Endothelial cell of umbilical vein (primary cell): Measurements from ENCODE around the gene SERPINA9. TPM values are rescaled to one million over a fixed set of nuclear protein-coding genes. Genes with fewer than 3 reads are reported as not detected.

ENCODE experiments used
- BruUV-seq: library from RNA; stranded (reverse); fragments of 400-500 nt; replicated peaks from 2 replicates; lab custom pipeline; 2021; lab: Mats Ljungman, UMichigan
- CTCF ChIA-PET: fragments of 300-600, 350-600 bp; sonication (Branson Sonifier 250); formaldehyde crosslinking; loops from one replicate; lab custom pipeline; 2021; ENCODE audit warnings: antibody characterized with exemption, inconsistent platforms; lab: Charles Lee
- POLR2A ChIA-PET: fragments of 300-600, 350-600 bp; sonication (Branson Sonifier 250); formaldehyde crosslinking; loops from one replicate; lab custom pipeline; 2021; ENCODE audit warnings: antibody characterized with exemption, inconsistent platforms; lab: Charles Lee
- DNase-seq: peaks from one replicate; pipeline ENCODE4 v3.0.0-alpha.2; 2011; ENCODE audit warnings: low read depth, low spot score
- FAIRE-seq: peaks from 2 replicates; lab custom pipeline; 2011; peaks lifted over from hg19 to GRCh38; lab: Jason Lieb, UNC
- H2AFZ ChIP-seq: 2 replicates; pipeline ENCODE4 v1.6.0; 2012; ENCODE audit warnings: low read depth, low read length, control low read depth, inconsistent platforms
- H3K27ac ChIP-seq: 2 replicates; pipeline ENCODE4 v1.5.1; 2011; ENCODE audit warnings: low read depth, mild to moderate bottlenecking, control low read depth, low read length, moderate library complexity; ENCODE audit not compliant: insufficient read depth
- H3K27me3 ChIP-seq, 2 experiments: 2 replicates each; pipeline versions ENCODE4 v1.6.0 to v1.6.1; 2011; ENCODE audit warnings: low read length in 2 of 2, mixed read lengths in 1 of 2; ENCODE audit not compliant: control insufficient read depth in 2 of 2, insufficient read depth in 2 of 2
- H3K36me3 ChIP-seq, 2 experiments: 2 replicates in 1 of 2; 3 replicates in 1 of 2; pipeline ENCODE4 v1.5.1; 2011; ENCODE audit warnings: low read length in 2 of 2, mild to moderate bottlenecking in 1 of 2, moderate library complexity in 1 of 2; ENCODE audit not compliant: control insufficient read depth in 2 of 2, insufficient read depth in 2 of 2; ENCODE audit errors: extremely low read depth in 1 of 2
- H3K4me1 ChIP-seq: 3 replicates; pipeline ENCODE4 v1.5.1; 2011; ENCODE audit warnings: mild to moderate bottlenecking, low read length; ENCODE audit not compliant: control insufficient read depth, insufficient read depth; ENCODE audit errors: extremely low read depth
- H3K4me2 ChIP-seq: 2 replicates; pipeline ENCODE4 v1.6.1; 2011; ENCODE audit warnings: low read length, control low read depth, mixed read lengths; ENCODE audit not compliant: insufficient read depth
- H3K4me3 ChIP-seq, 3 experiments: fragments of 200-600 bp in 1 of 3; sonication (generic), shearing (Covaris generic) in 1 of 3; replicated peaks in 1 of 3; 2 replicates each; pipeline ENCODE4 v1.5.1; 2011 to 2016; ENCODE audit warnings: control low read depth in 3 of 3, low read length in 3 of 3, mild to moderate bottlenecking in 2 of 3, inconsistent platforms in 1 of 3, low read depth in 1 of 3, moderate library complexity in 1 of 3; ENCODE audit not compliant: insufficient read depth in 1 of 3
- H3K79me2 ChIP-seq: 2 replicates; pipeline ENCODE4 v1.6.0; 2012; ENCODE audit warnings: low read length, inconsistent platforms; ENCODE audit not compliant: control insufficient read depth, insufficient read depth
- H3K9ac ChIP-seq: replicated peaks from 2 replicates; pipeline ENCODE3; 2011; ENCODE audit warnings: low read length, control low read depth; ENCODE audit not compliant: insufficient read depth; ENCODE audit errors: extremely low read depth
- H3K9me1 ChIP-seq: replicated peaks from 3 replicates; pipeline ENCODE4 v1.6.0; 2011; ENCODE audit warnings: mild to moderate bottlenecking, low read length; ENCODE audit not compliant: control insufficient read depth, insufficient read depth; ENCODE audit errors: extremely low read depth
- H3K9me3 ChIP-seq: replicated peaks from 2 replicates; pipeline ENCODE4 v1.5.1; 2012; ENCODE audit warnings: low read length, inconsistent platforms; ENCODE audit not compliant: control insufficient read depth, insufficient read depth
- H4K20me1 ChIP-seq: replicated peaks from 2 replicates; pipeline ENCODE3; 2011; ENCODE audit warnings: mild to moderate bottlenecking, low read length; ENCODE audit not compliant: control insufficient read depth, insufficient read depth; ENCODE audit errors: extremely low read depth
- EZH2 ChIP-seq: IDR thresholded peaks from 2 replicates; pipeline ENCODE4 v1.6.1; 2012; ENCODE audit warnings: borderline replicate concordance, low read depth, mild to moderate bottlenecking, moderate library complexity, low read length, inconsistent platforms; ENCODE audit not compliant: severe bottlenecking
- GATA2 ChIP-seq: IDR thresholded peaks from 2 replicates; pipeline ENCODE4 v1.7.0; 2011; ENCODE audit warnings: low read depth, mild to moderate bottlenecking, moderate library complexity, mixed read lengths, low read length; ENCODE audit not compliant: insufficient read length, insufficient read depth
- MYC ChIP-seq: IDR thresholded peaks from one replicate; pipeline ENCODE4 v1.6.1; 2011; ENCODE audit warnings: mild to moderate bottlenecking, low read depth, low read length
- POLR2A ChIP-seq: IDR thresholded peaks from 2 replicates; pipeline ENCODE4 v1.6.1; 2012; ENCODE audit warnings: low read depth, mild to moderate bottlenecking, control low read depth, low read length
- dilution Hi-C: fragments of 300-500 bp; cut with MboI; formaldehyde crosslinking; loops from one replicate; pipeline ENCODE4 v1.15.0; 2019; ENCODE audit warnings: low sequenced_read_pairs; ENCODE audit not compliant: extremely low pct_ligation_motif_present
- intact Hi-C: fragments of 100-400 bp; cut with micrococcal nuclease; formaldehyde crosslinking; loops from one replicate; pipeline ENCODE4 v1.10.0; 2022
- polyA plus RNA-seq, 4 experiments: library from polyadenylated mRNA; depleted of rRNA in 3 of 4; stranded (reverse) in 3 of 4; unstranded in 1 of 4; fragments of >200 nt; gene quantifications; 2 replicates each; pipeline versions ENCODE4 v1.2.1 to v1.2.3, GENCODE V29; 2011 to 2012; ENCODE audit warnings: missing spikeins in 1 of 4
- total RNA-seq: library from RNA; stranded (reverse); gene quantifications from 2 replicates; pipeline ENCODE4 v1.2.3, GENCODE V29; 2021
- TF ChIP-seq, protein P1 (sequence below): IDR thresholded peaks from 2 replicates; pipeline ENCODE4 v1.6.1; 2011; ENCODE audit not compliant: insufficient read depth, insufficient read length
- TF ChIP-seq, protein P2 (sequence below), 2 donors: IDR thresholded peaks; 1 replicate in 1 of 2; 2 replicates in 1 of 2; pipeline ENCODE4 v1.5.1; 2011; ENCODE audit warnings: low read length in 2 of 2, mild to moderate bottlenecking in 2 of 2, moderate library complexity in 2 of 2, control low read depth in 1 of 2, inconsistent platforms in 1 of 2, low read depth in 1 of 2; ENCODE audit not compliant: insufficient read depth in 1 of 2; ENCODE audit errors: extremely low read depth in 1 of 2

The SERPINA9 gene
- total and polyA plus RNA-seq, 2 donors (not counting 3 experiments of a cell fraction or from before 2014, with no cell fraction given): not detected

DNA sequence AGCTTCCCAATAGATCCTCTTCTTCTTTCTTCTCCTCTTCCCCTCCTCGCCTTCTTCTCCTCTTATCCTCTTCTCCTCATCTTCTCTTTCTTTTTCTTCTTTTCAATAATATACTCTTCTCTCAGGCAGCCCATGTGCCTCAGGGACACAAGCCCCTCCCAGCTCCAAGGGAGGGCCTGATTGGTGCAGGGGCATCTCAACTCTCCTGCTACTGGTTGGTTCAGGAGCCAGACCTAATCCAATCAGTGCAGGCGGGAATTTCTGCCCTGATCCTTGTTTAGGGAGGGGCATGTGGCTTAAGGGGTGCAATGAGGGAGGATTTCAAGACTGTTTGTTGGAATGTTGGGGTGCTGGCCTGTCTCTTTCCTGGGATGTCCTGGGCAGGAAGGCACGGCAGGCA lies 24.3 kb upstream of the SERPINA9 start:
- dilution Hi-C loops (no loop called here), intact Hi-C loops (no loop called here)
- no peak overlapping the region for H2AFZ ChIP-seq
- peaks cover under 1% of the 10 kb centered on the region for H3K9me3 ChIP-seq
- FAIRE-seq: no peak
- H3K36me3 ChIP-seq: no peaks in the 10 kb centered on the region
- H3K4me2 ChIP-seq: no peak overlapping the region
- no peak overlapping the region for H3K9ac ChIP-seq
- H3K4me1 ChIP-seq: no peaks in the 10 kb centered on the region
- no peaks in the 10 kb centered on the region for H3K9me1 ChIP-seq
- H4K20me1 ChIP-seq: no peaks in the 10 kb centered on the region
- TF ChIP-seq POLR2A: no peak
- TF ChIP-seq, protein P1, sequence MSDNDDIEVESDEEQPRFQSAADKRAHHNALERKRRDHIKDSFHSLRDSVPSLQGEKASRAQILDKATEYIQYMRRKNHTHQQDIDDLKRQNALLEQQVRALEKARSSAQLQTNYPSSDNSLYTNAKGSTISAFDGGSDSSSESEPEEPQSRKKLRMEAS: no peak
- no peak overlapping the region for H3K4me3 ChIP-seq
- H3K79me2 ChIP-seq: no peaks in the 10 kb centered on the region
- no peak for DNase-seq
- CTCF ChIA-PET: no interaction called here
- POLR2A ChIA-PET: no interaction called here
- H3K27ac ChIP-seq: no peak overlapping the region
- H3K27me3 ChIP-seq: no peaks in the 10 kb centered on the region
- no TSS peak for BruUV-seq

DNA sequence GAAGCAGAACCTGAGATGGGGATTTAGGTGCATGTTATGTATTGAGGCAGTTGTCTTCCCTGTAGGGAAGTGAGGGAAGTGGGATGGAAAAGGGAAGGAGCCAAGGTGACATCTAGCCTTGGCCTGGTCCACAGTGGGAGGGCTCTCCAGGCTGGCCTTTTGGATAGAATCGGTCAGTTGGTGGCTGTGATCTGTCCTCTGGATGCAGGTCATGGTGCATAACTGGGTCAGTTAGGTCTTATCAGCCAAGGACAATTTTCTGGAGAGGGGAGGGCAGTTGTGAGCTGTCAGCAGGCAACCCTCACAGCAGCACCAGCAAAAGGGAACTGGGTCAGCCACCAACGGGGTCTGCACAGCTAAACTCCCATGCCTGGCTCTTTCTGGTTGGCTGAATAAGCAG lies 23.7 kb upstream of the SERPINA9 start:
- ChIA-PET POLR2A (no interaction called here), CTCF (interaction anchor here (2.3 kb wide), 1 partner anchor 13 kb away, joined by 13 read pairs; no protein-coding TSS in a partner anchor)
- BruUV-seq: no TSS peak
- Histone ChIP-seq H3K9ac (no peak overlapping the region), H3K79me2 (no peaks in the 10 kb centered on the region), H3K27ac (no peak overlapping the region), H3K9me1 (no peaks in the 10 kb centered on the region), H3K4me1 (no peaks in the 10 kb centered on the region), H4K20me1 (no peaks in the 10 kb centered on the region), H2AFZ (no peak overlapping the region), H3K36me3 (no peaks in the 10 kb centered on the region), H3K4me2 (no peak overlapping the region), H3K4me3 (no peak overlapping the region), H3K27me3 (no peaks in the 10 kb centered on the region), H3K9me3 (no peaks in the 10 kb centered on the region)
- FAIRE-seq (no peak), DNase-seq (no peak)
- intact Hi-C loops: no loop called here
- dilution Hi-C loops: no loop called here
- TF ChIP-seq, protein P2, sequence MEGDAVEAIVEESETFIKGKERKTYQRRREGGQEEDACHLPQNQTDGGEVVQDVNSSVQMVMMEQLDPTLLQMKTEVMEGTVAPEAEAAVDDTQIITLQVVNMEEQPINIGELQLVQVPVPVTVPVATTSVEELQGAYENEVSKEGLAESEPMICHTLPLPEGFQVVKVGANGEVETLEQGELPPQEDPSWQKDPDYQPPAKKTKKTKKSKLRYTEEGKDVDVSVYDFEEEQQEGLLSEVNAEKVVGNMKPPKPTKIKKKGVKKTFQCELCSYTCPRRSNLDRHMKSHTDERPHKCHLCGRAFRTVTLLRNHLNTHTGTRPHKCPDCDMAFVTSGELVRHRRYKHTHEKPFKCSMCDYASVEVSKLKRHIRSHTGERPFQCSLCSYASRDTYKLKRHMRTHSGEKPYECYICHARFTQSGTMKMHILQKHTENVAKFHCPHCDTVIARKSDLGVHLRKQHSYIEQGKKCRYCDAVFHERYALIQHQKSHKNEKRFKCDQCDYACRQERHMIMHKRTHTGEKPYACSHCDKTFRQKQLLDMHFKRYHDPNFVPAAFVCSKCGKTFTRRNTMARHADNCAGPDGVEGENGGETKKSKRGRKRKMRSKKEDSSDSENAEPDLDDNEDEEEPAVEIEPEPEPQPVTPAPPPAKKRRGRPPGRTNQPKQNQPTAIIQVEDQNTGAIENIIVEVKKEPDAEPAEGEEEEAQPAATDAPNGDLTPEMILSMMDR (IDR thresholded peaks at IDR 0.05; ENCODE audit: extremely low read depth in 1 of 2, insufficient read depth in 1 of 2, low read depth in 1 of 2, low read length in 2 of 2): no peak
- TF ChIP-seq POLR2A: no peak
- TF ChIP-seq EZH2: no peak
- TF ChIP-seq, protein P1: no peak
- TF ChIP-seq MYC: no peak
- TF ChIP-seq GATA2: no peak
